ENCODE measurements around the gene MTRF1L. TPM values are rescaled to one million over a fixed set of nuclear protein-coding genes. Genes with fewer than 3 reads are reported as not detected.

MTRF1L gene
- total RNA-seq (2022; extraction: Qiagen RNA extraction) = 14.2 to 16.2 TPM (median 15.4 TPM) in 5 replicates

GRCh38 chr6:153002613-153003365 lies at the start of gene MTRF1L:
Gene MTRF1L (minus strand): TSS chr6:153002709. CDS start chr6:153002685, 24 bp downstream.

DNA sequence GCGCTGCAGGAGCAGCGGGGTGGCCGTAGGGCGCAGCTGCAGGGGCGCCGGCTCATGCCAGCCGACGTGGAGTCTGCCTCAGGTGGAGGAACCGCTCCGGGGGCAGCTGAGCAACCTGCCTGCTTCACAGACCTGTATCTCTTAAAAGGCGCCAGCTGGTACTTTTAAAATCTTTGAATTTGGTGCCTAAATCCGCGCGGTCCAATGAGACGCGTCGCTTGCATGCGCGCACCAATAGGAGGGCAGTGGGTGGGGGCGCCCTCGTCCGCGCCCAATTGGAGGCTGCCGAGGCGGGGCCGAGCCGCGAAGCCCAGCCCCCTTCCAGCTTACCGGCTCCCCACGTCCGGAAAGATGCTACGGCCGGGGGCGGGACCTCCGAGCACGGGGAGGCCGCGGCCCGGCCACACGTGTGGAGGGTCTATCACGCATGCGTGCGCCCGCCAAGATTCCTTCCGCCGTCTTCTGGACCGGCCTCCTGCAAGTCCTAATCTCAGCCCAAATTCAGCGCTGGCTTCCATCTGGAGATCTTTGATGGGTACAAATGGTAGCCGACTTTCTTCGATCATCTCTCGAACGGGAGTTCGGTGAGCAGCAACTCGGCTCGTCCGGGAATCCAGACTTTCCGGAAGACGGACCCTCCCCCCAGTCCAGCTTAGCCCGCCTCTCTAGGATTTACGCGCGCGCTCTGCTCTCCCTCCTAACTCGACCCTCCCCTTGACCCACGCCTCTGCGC lies 19.4 kb downstream of the MTRF1L start, which contains the start of gene FBXO5:
Gene FBXO5 (minus strand): TSS at position 138 of the 733 bp plus-strand sequence. CDS start 82 bp downstream, at position 56.

Other genes with a start within 250 kb of the MTRF1L start
- 18.9 to 23.6 TPM (median 19.4 TPM) in 5 replicates for gene FBXO5, start 19.7 kb downstream of the MTRF1L start, total RNA-seq (2022; extraction: Qiagen RNA extraction)
- gene RGS17, start 128.6 kb upstream of the MTRF1L start, total RNA-seq (2022; extraction: Qiagen RNA extraction) = 6.1 to 7.2 TPM (median 7.1 TPM) in 5 replicates

Measured in A549 treated with CORT108297 at 1 μM for 4 hours (cell line).